Ishikawa (cell line): ENCODE measurements around the gene S1PR3.

Source experiments
- CEBPB ChIP-seq: IDR thresholded peaks from 2 replicates; pipeline ENCODE4 v1.6.1; 2012
- CREB1 ChIP-seq: IDR thresholded peaks from 2 replicates; pipeline ENCODE4 v1.6.1; 2012; ENCODE audit warnings: low read depth
- EGR1 ChIP-seq: IDR thresholded peaks from 2 replicates; pipeline ENCODE4 v1.6.1; 2012
- EP300 ChIP-seq: IDR thresholded peaks from 2 replicates; pipeline ENCODE4 v1.6.1; 2012; ENCODE audit warnings: borderline replicate concordance
- FOXM1 ChIP-seq: IDR thresholded peaks from 2 replicates; pipeline ENCODE4 v1.6.1; 2012; ENCODE audit warnings: low read depth, borderline replicate concordance
- NFIC ChIP-seq: IDR thresholded peaks from 2 replicates; pipeline ENCODE4 v1.6.1; 2012
- RAD21 ChIP-seq: IDR thresholded peaks from 2 replicates; pipeline ENCODE4 v1.6.1; 2012; ENCODE audit warnings: low read depth
- TAF1 ChIP-seq: IDR thresholded peaks from 2 replicates; pipeline ENCODE4 v1.6.1; 2012; ENCODE audit warnings: low read depth, mild to moderate bottlenecking
- TCF12 ChIP-seq: IDR thresholded peaks from 2 replicates; pipeline ENCODE4 v1.6.1; 2012; ENCODE audit warnings: low read depth
- TEAD4 ChIP-seq: IDR thresholded peaks from 2 replicates; pipeline ENCODE4 v1.6.1; 2012
- YY1 ChIP-seq: IDR thresholded peaks from 2 replicates; pipeline ENCODE4 v1.6.1; 2012; ENCODE audit warnings: low read depth
- ZBTB7A ChIP-seq: IDR thresholded peaks from 2 replicates; pipeline ENCODE4 v1.6.1; 2012; ENCODE audit warnings: low read depth
- TF ChIP-seq, protein P1 (sequence below): IDR thresholded peaks from 2 replicates; pipeline ENCODE4 v1.6.1; 2012; ENCODE audit warnings: low read depth, mild to moderate bottlenecking
- TF ChIP-seq, protein P2 (sequence below): IDR thresholded peaks from 2 replicates; pipeline ENCODE4 v1.6.1; 2012
- TF ChIP-seq, protein P3 (sequence below): IDR thresholded peaks from 2 replicates; pipeline ENCODE4 v1.6.1; 2012

Gene S1PR3

DNA sequence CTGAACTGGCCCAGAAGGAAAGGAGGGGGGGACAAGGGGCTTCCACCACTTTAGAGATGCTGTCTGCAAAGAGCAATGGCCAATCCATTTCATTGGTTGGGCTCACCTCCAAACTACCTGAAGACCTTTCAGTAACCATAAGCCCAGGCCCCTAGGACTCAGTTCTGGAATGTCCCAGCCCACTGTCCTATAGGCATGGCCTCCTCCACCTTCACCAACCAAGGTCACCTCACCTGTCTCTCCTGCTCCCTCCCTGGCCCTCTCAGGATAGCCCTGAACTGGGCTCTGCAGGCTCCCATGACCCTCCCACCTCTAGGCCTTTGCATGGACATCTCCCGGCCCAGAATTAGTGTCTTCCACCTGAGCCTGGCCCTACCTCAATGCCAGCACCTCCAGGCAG is 22.4 kb downstream of the S1PR3 start:
- TF ChIP-seq CREB1 (no peak), EP300 (no peak), EGR1 (no peak), TEAD4 (no peak), NFIC (no peak), ZBTB7A (no peak), TAF1 (no peak), TCF12 (no peak), YY1 (no peak)
- TF ChIP-seq, protein P1, sequence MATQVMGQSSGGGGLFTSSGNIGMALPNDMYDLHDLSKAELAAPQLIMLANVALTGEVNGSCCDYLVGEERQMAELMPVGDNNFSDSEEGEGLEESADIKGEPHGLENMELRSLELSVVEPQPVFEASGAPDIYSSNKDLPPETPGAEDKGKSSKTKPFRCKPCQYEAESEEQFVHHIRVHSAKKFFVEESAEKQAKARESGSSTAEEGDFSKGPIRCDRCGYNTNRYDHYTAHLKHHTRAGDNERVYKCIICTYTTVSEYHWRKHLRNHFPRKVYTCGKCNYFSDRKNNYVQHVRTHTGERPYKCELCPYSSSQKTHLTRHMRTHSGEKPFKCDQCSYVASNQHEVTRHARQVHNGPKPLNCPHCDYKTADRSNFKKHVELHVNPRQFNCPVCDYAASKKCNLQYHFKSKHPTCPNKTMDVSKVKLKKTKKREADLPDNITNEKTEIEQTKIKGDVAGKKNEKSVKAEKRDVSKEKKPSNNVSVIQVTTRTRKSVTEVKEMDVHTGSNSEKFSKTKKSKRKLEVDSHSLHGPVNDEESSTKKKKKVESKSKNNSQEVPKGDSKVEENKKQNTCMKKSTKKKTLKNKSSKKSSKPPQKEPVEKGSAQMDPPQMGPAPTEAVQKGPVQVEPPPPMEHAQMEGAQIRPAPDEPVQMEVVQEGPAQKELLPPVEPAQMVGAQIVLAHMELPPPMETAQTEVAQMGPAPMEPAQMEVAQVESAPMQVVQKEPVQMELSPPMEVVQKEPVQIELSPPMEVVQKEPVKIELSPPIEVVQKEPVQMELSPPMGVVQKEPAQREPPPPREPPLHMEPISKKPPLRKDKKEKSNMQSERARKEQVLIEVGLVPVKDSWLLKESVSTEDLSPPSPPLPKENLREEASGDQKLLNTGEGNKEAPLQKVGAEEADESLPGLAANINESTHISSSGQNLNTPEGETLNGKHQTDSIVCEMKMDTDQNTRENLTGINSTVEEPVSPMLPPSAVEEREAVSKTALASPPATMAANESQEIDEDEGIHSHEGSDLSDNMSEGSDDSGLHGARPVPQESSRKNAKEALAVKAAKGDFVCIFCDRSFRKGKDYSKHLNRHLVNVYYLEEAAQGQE = no peak

DNA sequence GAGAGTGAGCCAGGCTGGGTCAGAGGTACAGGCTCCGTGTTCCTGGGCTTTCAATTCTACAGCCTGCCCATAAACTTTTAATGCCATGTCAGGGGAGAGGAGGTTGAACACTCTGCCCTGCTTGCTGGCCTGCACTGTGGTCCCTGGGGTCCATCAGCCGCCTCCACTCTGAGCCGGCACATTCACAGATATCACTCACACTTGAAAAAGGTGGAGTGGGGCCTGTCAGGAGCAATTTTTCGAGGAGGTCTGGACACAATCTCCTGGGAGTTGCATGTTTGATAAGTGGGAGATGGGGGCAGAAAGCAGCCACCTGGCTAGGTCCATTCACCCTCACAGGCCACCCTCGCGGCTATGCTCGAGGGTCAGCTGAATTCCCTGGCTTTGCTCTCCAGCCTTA is 22.9 kb downstream of the S1PR3 start:
- TF ChIP-seq RAD21 (no peak), EGR1 (no peak), EP300 (no peak), TAF1 (no peak), CREB1 (no peak), YY1 (no peak), TCF12 (no peak), NFIC (no peak), ZBTB7A (no peak), FOXM1 (no peak), TEAD4 (no peak), CEBPB (no peak)
- TF ChIP-seq, protein P1 = no peak
- TF ChIP-seq, protein P2, sequence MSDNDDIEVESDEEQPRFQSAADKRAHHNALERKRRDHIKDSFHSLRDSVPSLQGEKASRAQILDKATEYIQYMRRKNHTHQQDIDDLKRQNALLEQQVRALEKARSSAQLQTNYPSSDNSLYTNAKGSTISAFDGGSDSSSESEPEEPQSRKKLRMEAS = no peak
- TF ChIP-seq, protein P3, sequence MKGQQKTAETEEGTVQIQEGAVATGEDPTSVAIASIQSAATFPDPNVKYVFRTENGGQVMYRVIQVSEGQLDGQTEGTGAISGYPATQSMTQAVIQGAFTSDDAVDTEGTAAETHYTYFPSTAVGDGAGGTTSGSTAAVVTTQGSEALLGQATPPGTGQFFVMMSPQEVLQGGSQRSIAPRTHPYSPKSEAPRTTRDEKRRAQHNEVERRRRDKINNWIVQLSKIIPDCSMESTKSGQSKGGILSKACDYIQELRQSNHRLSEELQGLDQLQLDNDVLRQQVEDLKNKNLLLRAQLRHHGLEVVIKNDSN = no peak

DNA sequence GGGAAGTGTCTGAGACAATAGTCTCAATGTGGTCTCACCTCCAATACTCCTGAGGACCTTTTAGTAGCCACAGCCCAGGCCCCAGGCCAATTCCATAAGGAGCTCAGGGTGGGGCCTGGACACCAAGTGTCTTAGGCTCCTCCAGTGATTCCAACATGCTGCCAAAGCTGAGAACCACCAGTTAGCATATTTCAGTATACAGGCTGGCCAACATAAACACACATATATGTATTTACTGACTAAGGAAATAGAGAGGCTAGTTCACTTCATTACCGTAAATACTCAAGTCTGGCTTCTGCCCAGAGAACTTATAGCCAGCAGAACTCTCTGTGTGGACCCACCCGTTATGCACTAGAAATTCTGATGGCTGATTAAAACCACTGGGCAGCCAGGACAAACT is 24.1 kb downstream of the S1PR3 start:
- TF ChIP-seq EP300 = no peak
- TF ChIP-seq RAD21 = no peak
- TF ChIP-seq, protein P2 = no peak
- TF ChIP-seq CREB1 = no peak
- no peak for TF ChIP-seq ZBTB7A
- TF ChIP-seq TAF1 = no peak
- no peak for TF ChIP-seq YY1
- TF ChIP-seq, protein P1 = no peak
- TF ChIP-seq TCF12 = no peak
- no peak for TF ChIP-seq TEAD4

DNA sequence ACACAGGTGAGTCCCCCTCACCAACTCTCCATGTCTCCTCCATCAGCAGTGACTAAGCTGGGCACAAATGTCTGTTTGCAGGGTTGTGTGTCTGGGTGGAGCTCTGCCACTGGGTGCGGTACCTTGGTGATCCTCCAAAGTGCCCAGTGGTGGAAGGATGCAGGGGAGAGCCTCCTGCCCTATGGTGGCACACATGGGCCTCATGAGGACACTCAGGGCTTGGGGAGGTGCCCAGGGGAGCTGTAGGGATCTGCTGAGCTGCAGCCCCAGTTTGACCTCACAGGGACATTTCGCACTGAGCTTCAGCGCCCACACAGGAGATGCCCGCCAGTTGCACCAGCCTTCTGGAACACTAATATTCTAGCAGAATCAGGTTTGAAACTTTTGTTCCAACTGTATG is 29.5 kb downstream of the S1PR3 start:
- TF ChIP-seq TAF1 = no peak

DNA sequence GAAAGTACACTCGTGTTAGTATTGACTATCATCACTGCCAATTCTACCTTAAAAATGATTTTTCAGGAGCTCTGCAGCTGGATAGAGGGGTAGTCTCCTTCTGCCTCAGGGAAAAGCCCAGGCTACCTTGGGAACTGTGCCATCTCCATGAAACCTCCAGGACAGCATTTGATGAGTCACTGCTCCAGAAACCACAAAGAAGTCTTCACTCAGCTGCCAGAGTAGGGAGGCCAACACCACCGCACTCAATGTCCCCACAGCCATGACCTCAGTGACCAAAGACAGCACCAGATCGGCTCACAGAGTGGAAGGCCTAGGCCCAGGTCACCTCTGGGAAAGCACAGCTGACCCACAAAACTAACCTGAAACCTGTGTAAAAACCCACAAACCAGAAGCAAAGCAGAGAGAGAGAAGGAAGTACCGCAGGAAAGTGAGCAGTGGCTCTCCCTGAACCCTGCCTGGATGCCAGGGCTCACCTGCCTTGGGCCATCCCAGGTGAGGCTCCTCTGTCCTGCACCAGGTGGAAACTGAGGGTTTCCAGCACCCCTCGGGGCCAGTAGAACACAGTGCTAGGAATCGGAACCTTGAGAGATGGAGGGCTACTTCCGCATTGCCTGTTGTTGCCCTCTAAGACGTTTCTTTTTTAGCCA is 30.0 kb downstream of the S1PR3 start:
- TF ChIP-seq CREB1 = no peak
- TF ChIP-seq, protein P1 = no peak
- TF ChIP-seq YY1 = no peak
- no peak for TF ChIP-seq TEAD4
- TF ChIP-seq, protein P2 = no peak
